ENCODE measurements around the gene SYCP3. TPM values are rescaled to one million over a fixed set of nuclear protein-coding genes. Genes with fewer than 3 reads are reported as not detected.

SYCP3 gene
- total and polyA plus RNA-seq, 2 of the 8 experiments (the other 6 are each of a cell fraction or from before 2014, with no cell fraction given) = 0.02 to 0.07 TPM

DNA sequence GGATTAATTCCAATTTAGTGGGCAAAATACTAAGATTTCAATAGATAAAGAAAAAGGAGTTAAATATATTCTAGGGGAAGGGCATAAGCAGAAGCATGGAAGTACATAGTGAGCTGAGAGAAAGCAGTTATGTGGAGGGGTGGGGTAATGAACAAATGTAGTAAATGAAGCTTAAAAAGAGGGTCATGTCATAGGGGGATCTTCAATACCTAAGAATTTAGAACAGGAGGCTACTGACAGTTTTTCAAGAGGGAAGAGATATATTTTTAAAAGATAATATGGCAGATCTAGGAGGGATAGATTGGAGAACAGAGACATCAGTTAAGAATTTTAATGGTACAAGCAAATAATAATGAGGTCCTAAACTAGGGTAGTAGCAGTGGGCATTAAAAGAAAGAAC is 9.4 kb downstream of the SYCP3 start:
- H3K9me3 ChIP-seq (ENCODE audit: insufficient read depth in 2 of 2, low read depth in 1 of 2, low read length in 1 of 2) = no peaks in the 10 kb centered on the region
- no peaks in the 10 kb centered on the region for H3K27me3 ChIP-seq (replicated peaks in 1 of 4; ENCODE audit: control insufficient read depth in 3 of 4, extremely low read depth in 1 of 4, insufficient read depth in 3 of 4, low read length in 3 of 4)
- no peak for TF ChIP-seq MAFK (IDR thresholded peaks at IDR 0.05; ENCODE audit: low read depth, low read length)
- no peak for TF ChIP-seq SIRT6 (IDR thresholded peaks at IDR 0.05; ENCODE audit: low read length)
- no peak for TF ChIP-seq ZNF274 (IDR thresholded peaks at IDR 0.05; ENCODE audit: borderline replicate concordance, extremely low read depth, low read length)
- no peak for TF ChIP-seq POLR2AphosphoS5 (IDR thresholded peaks at IDR 0.05; ENCODE audit: low read depth, low read length)
- TF ChIP-seq RBBP5 (IDR thresholded peaks at IDR 0.05; ENCODE audit: borderline replicate concordance, low read depth, low read length) = no peak
- no peak for TF ChIP-seq SP4 (IDR thresholded peaks at IDR 0.05; ENCODE audit: low read length)
- TF ChIP-seq CEBPB (IDR thresholded peaks at IDR 0.05; ENCODE audit: low read depth, low read length) = no peak
- no peak for TF ChIP-seq SAP30 (IDR thresholded peaks at IDR 0.05; ENCODE audit: insufficient read depth, insufficient replicate concordance, low read length)
- TF ChIP-seq NRF1 (IDR thresholded peaks at IDR 0.05; ENCODE audit: low read depth, low read length) = no peak
- no peak for TF ChIP-seq JUN (IDR thresholded peaks at IDR 0.05; ENCODE audit: low read depth, low read length)
- TF ChIP-seq BACH1 (IDR thresholded peaks at IDR 0.05; ENCODE audit: low read length) = no peak
- TF ChIP-seq POLR2A (IDR thresholded peaks at IDR 0.05; ENCODE audit: control extremely low read depth in 1 of 2, low read depth in 2 of 2, low read length in 2 of 2) = no peak
- no peak for TF ChIP-seq YY1 (IDR thresholded peaks at IDR 0.05; ENCODE audit: low read depth, low read length)
- no peak for TF ChIP-seq POU5F1 (IDR thresholded peaks at IDR 0.05; ENCODE audit: low read depth, low read length)
- TF ChIP-seq, protein P1, sequence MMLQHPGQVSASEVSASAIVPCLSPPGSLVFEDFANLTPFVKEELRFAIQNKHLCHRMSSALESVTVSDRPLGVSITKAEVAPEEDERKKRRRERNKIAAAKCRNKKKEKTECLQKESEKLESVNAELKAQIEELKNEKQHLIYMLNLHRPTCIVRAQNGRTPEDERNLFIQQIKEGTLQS (IDR thresholded peaks at IDR 0.05; ENCODE audit: insufficient read depth, low read depth, low read length) = no peak
- no peak for TF ChIP-seq HDAC6 (IDR thresholded peaks at IDR 0.05; ENCODE audit: low read depth, low read length)
- TF ChIP-seq SIX5 (IDR thresholded peaks at IDR 0.05; ENCODE audit: low read depth, low read length) = no peak
- no peak overlapping the region for H2BK120ac ChIP-seq (replicated peaks; ENCODE audit: low read depth, low read length)
- H3K4me1 ChIP-seq (replicated peaks in 1 of 4; ENCODE audit: control insufficient read depth in 3 of 4, insufficient read depth in 4 of 4, low read length in 3 of 4) = no peaks in the 10 kb centered on the region
- no peak overlapping the region for H3K4me2 ChIP-seq (ENCODE audit: insufficient read depth in 1 of 2, low read depth in 2 of 2, low read length in 2 of 2)
- no peak overlapping the region for H4K91ac ChIP-seq (replicated peaks; ENCODE audit: insufficient read length, low read length)
- H3K23me2 ChIP-seq (ENCODE audit: low read depth, low read length) = no peaks in the 10 kb centered on the region
- no peaks in the 10 kb centered on the region for H3K79me2 ChIP-seq (ENCODE audit: control insufficient read depth in 1 of 2, insufficient read depth in 2 of 2, low read length in 2 of 2)
- H3K4me3 ChIP-seq (ENCODE audit: extremely low read depth in 1 of 4, insufficient read depth in 2 of 4, low read depth in 3 of 4, low read length in 4 of 4) = no peak overlapping the region
- no peak overlapping the region for H2BK12ac ChIP-seq (ENCODE audit: low read depth, low read length)
- H2AFZ ChIP-seq (ENCODE audit: low read length) = no peak overlapping the region
- no peak overlapping the region for H3K4ac ChIP-seq (replicated peaks; ENCODE audit: insufficient read length, low read depth, low read length)
- no peak overlapping the region for H3K14ac ChIP-seq (ENCODE audit: insufficient read length)
- no peak overlapping the region for H3K23ac ChIP-seq (ENCODE audit: insufficient read length)
- H3K18ac ChIP-seq (ENCODE audit: extremely low read depth, low read length) = no peak overlapping the region
- H2BK5ac ChIP-seq (ENCODE audit: low read depth, low read length) = no peak overlapping the region
- H2AK5ac ChIP-seq (ENCODE audit: low read depth, low read length) = no peak overlapping the region
- no peak overlapping the region for H3K9ac ChIP-seq (replicated peaks in 1 of 4; ENCODE audit: extremely low read depth in 1 of 4, low read depth in 3 of 4, low read length in 3 of 4)
- ChIA-PET POLR2A (ENCODE audit: partially characterized antibody) (no interaction called here), CTCF (ENCODE audit: partially characterized antibody) (interaction anchor here (0.6 kb wide), 1 partner anchor 30 kb away, joined by 3 read pairs; no protein-coding TSS in a partner anchor)
- no peak overlapping the region for H3K27ac ChIP-seq (ENCODE audit: low read depth, low read length)
- no peak overlapping the region for H2BK20ac ChIP-seq (ENCODE audit: low read length)
- H3K56ac ChIP-seq (replicated peaks; ENCODE audit: insufficient read length, low read depth, low read length) = no peak overlapping the region
- H3K36me3 ChIP-seq (ENCODE audit: control insufficient read depth in 2 of 4, insufficient read depth in 4 of 4, low read length in 3 of 4) = peaks cover 0 to 3% (median 0%) of the 10 kb centered on the region in 4 experiments; a peak in 1 of 8 replicates
- H4K8ac ChIP-seq (ENCODE audit: extremely low read depth, insufficient read depth, low read length) = no peak overlapping the region
- H3K79me1 ChIP-seq (ENCODE audit: low read depth, low read length) = no peaks in the 10 kb centered on the region
- H4K20me1 ChIP-seq (replicated peaks in 1 of 2; ENCODE audit: control insufficient read depth in 1 of 2, insufficient read depth in 2 of 2, low read length in 2 of 2) = no peaks in the 10 kb centered on the region
- no peak for DNase-seq (ENCODE audit: low read depth in 1 of 2, low spot score in 2 of 2)
- FAIRE-seq = no peak
- no peak overlapping the region for H2BK15ac ChIP-seq (ENCODE audit: low read length)
- H4K5ac ChIP-seq (ENCODE audit: insufficient read length, low read depth, low read length) = no peak overlapping the region

All from H1 (cell line).